Neural progenitor cell (in vitro differentiated cells): ENCODE measurements around the gene SAA4. TPM values are rescaled to one million over a fixed set of nuclear protein-coding genes. Genes with fewer than 3 reads are reported as not detected.

ENCODE experiments used
- DNase-seq: peaks from one replicate; pipeline ENCODE4 v3.0.0-alpha.2; 2016; ENCODE audit warnings: low spot score
- H2AFZ ChIP-seq: fragments of 200-600 bp; sonication (generic); replicated peaks from 2 replicates; pipeline ENCODE4 v1.6.1; 2016; ENCODE audit warnings: antibody characterized with exemption
- H3F3A ChIP-seq: fragments of 200-600 bp; sonication (generic); 2 replicates; pipeline ENCODE4 v1.6.1; 2016; ENCODE audit warnings: antibody characterized with exemption, low read depth
- H3K27ac ChIP-seq: fragments of 200-600 bp; sonication (generic); 2 replicates; pipeline ENCODE4 v1.5.1; 2016; ENCODE audit warnings: mild to moderate bottlenecking
- H3K27me3 ChIP-seq: fragments of 200-600 bp; sonication (generic); 2 replicates; pipeline ENCODE4 v1.6.1; 2016; ENCODE audit warnings: mild to moderate bottlenecking, moderate library complexity
- H3K36me3 ChIP-seq: fragments of 200-600 bp; sonication (generic); 2 replicates; pipeline ENCODE4 v1.5.1; 2016
- H3K4me1 ChIP-seq: fragments of 200-600 bp; sonication (generic); 2 replicates; pipeline ENCODE4 v1.6.1; 2016; ENCODE audit warnings: mixed run types
- H3K4me2 ChIP-seq: fragments of 200-600 bp; sonication (generic); 2 replicates; pipeline ENCODE4 v1.6.1; 2016
- H3K4me3 ChIP-seq: fragments of 200-600 bp; sonication (generic); 2 replicates; pipeline ENCODE4 v1.5.1; 2016
- H3K79me2 ChIP-seq: fragments of 200-600 bp; sonication (generic); 2 replicates; pipeline ENCODE4 v1.6.1; 2016; ENCODE audit warnings: low read depth
- H3K9ac ChIP-seq: fragments of 200-600 bp; sonication (generic); 2 replicates; pipeline ENCODE4 v1.6.1; 2016
- H3K9me3 ChIP-seq: fragments of 200-600 bp; sonication (generic); 2 replicates; pipeline ENCODE4 v1.5.1; 2016; ENCODE audit warnings: low read depth
- H4K20me1 ChIP-seq: fragments of 200-600 bp; sonication (generic); 2 replicates; pipeline ENCODE4 v1.6.1; 2016; ENCODE audit warnings: low read depth
- H3K27ac Mint-ChIP-seq: 3 replicates; pipeline ENCODE4 v1.8.0; 2021; ENCODE audit warnings: mixed read lengths
- H3K27me3 Mint-ChIP-seq: 2 replicates; pipeline ENCODE4 v1.8.0; 2022; ENCODE audit warnings: low read depth, mild to moderate bottlenecking, inconsistent platforms, moderate library complexity, mixed read lengths; ENCODE audit not compliant: insufficient read depth
- H3K36me3 Mint-ChIP-seq: 3 replicates; pipeline ENCODE4 v1.8.0; 2021; ENCODE audit warnings: mixed read lengths
- H3K4me1 Mint-ChIP-seq: 3 replicates; pipeline ENCODE4 v1.8.0; 2021; ENCODE audit warnings: mixed read lengths
- H3K4me3 Mint-ChIP-seq: 3 replicates; pipeline ENCODE4 v1.8.0; 2021; ENCODE audit warnings: mild to moderate bottlenecking, moderate library complexity, mixed read lengths
- H3K9me3 Mint-ChIP-seq: 3 replicates; pipeline ENCODE4 v1.8.0; 2020; ENCODE audit warnings: mixed read lengths
- CTCF ChIP-seq: fragments of 200-600 bp; sonication (generic); IDR thresholded peaks from 2 replicates; pipeline ENCODE4 v1.5.1; 2017; ENCODE audit warnings: antibody characterized with exemption, mild to moderate bottlenecking
- EZH2 ChIP-seq: fragments of 200-600 bp; sonication (generic); IDR thresholded peaks from 2 replicates; pipeline ENCODE4 v1.6.1; 2017; ENCODE audit warnings: antibody characterized with exemption, mild to moderate bottlenecking, moderate library complexity
- EZH2phosphoT487 ChIP-seq: fragments of 200-600 bp; sonication (generic); IDR thresholded peaks from 2 replicates; pipeline ENCODE4 v1.6.1; 2017; ENCODE audit warnings: antibody characterized with exemption
- total RNA-seq: library from RNA; depleted of rRNA; stranded (reverse); fragments of >200 nt; gene quantifications from 2 replicates; pipeline ENCODE4 v1.2.3, GENCODE V29; 2015; ENCODE audit warnings: low replicate concordance

The SAA4 gene
- total RNA-seq, 1 donor from 2014 or later, result not detected

GRCh38 chr11:18245396-18245795 lies 8.8 kb upstream of the SAA4 start:
- DNase-seq, result no peak
- Histone ChIP-seq H3K36me3 (no peaks in the 10 kb centered on the region), H3K9me3 (no peaks in the 10 kb centered on the region), H3K4me2 (no peak overlapping the region), H3K27ac (no peak overlapping the region), H3F3A (no peaks in the 10 kb centered on the region), H2AFZ (no peak overlapping the region), H3K4me1 (no peaks in the 10 kb centered on the region), H3K9ac (no peak overlapping the region), H3K27me3 (no peaks in the 10 kb centered on the region), H4K20me1 (no peaks in the 10 kb centered on the region), H3K79me2 (no peaks in the 10 kb centered on the region), H3K4me3 (no peak overlapping the region)
- Mint-ChIP-seq H3K27ac (no peak overlapping the region), H3K4me1 (no peaks in the 10 kb centered on the region), H3K27me3 (peaks cover 4% of the 10 kb centered on the region), H3K9me3 (no peaks in the 10 kb centered on the region), H3K36me3 (no peaks in the 10 kb centered on the region), H3K4me3 (no peak overlapping the region)
- TF ChIP-seq EZH2phosphoT487 (no peak), CTCF (no peak), EZH2 (no peak)

- no peak for TF ChIP-seq EZH2
- peak; percentile 83 for TF ChIP-seq CTCF
- H3K27me3 ChIP-seq, result peaks cover 6% of the 10 kb centered on the region
- no peak overlapping the region for H3K4me2 ChIP-seq
- H2AFZ ChIP-seq, result peak overlapping the region; percentile 75
- no peak overlapping the region for H3K4me3 Mint-ChIP-seq
- H3F3A ChIP-seq, result no peaks in the 10 kb centered on the region
- H3K4me1 Mint-ChIP-seq, result no peaks in the 10 kb centered on the region
- H3K9me3 Mint-ChIP-seq, result no peaks in the 10 kb centered on the region
- no peaks in the 10 kb centered on the region for H3K36me3 Mint-ChIP-seq
- H3K27ac Mint-ChIP-seq, result no peak overlapping the region
- H4K20me1 ChIP-seq, result no peaks in the 10 kb centered on the region
- H3K4me1 ChIP-seq, result no peaks in the 10 kb centered on the region
- H3K4me3 ChIP-seq, result no peak overlapping the region
- H3K79me2 ChIP-seq, result no peaks in the 10 kb centered on the region
- H3K9me3 ChIP-seq, result no peaks in the 10 kb centered on the region
- H3K27me3 Mint-ChIP-seq, result peaks cover 4% of the 10 kb centered on the region
- H3K9ac ChIP-seq, result no peak overlapping the region
- H3K36me3 ChIP-seq, result no peaks in the 10 kb centered on the region
- H3K27ac ChIP-seq, result no peak overlapping the region
- DNase-seq, result peak; percentile 80
These were observed 7.3 kb upstream of the SAA4 start for GRCh38 chr11:18243783-18244362.

- Histone ChIP-seq H3K4me1 (no peaks in the 10 kb centered on the region), H3K9ac (no peak overlapping the region), H3F3A (no peaks in the 10 kb centered on the region), H3K9me3 (no peaks in the 10 kb centered on the region), H3K27ac (no peak overlapping the region), H3K4me2 (no peak overlapping the region), H2AFZ (no peak overlapping the region), H3K36me3 (no peaks in the 10 kb centered on the region), H3K27me3 (peaks cover 18% of the 10 kb centered on the region), H3K4me3 (no peak overlapping the region), H4K20me1 (no peaks in the 10 kb centered on the region), H3K79me2 (no peaks in the 10 kb centered on the region)
- Mint-ChIP-seq H3K4me1 (no peaks in the 10 kb centered on the region), H3K27ac (no peak overlapping the region), H3K9me3 (no peaks in the 10 kb centered on the region), H3K4me3 (no peak overlapping the region), H3K36me3 (no peaks in the 10 kb centered on the region), H3K27me3 (no peaks in the 10 kb centered on the region)
- DNase-seq, result no peak
- TF ChIP-seq EZH2phosphoT487, result no peak
- TF ChIP-seq EZH2, result no peak
- no peak for TF ChIP-seq CTCF
These were observed 3.1 kb upstream of the SAA4 start for GRCh38 chr11:18239655-18240054.
